Naive B cell (primary cell): Measurements from ENCODE around the gene DLG1. TPM values are rescaled to one million over a fixed set of nuclear protein-coding genes. Genes with fewer than 3 reads are reported as not detected.
A peak's percentile ranks its signal among the peaks of the same experiment; 100 is the strongest.

Source experiments
- ATAC-seq, 2 donors: fragments of 150-1000 bp; cut with Tn5 transposase; 2 replicates each; pipeline ENCODE4 v1.10.0; 2021; ENCODE audit warnings: low read depth in 2 of 2, mild to moderate bottlenecking in 2 of 2, moderate library complexity in 2 of 2
- DNase-seq: peaks from one replicate; pipeline ENCODE4 v3.0.0; 2022
- H3K27ac Mint-ChIP-seq, 6 donors: one replicate each; pipeline ENCODE4 v1.8.0; 2020 to 2022; ENCODE audit warnings: mild to moderate bottlenecking in 6 of 6, mixed read lengths in 6 of 6, moderate library complexity in 5 of 6, inconsistent platforms in 2 of 6
- H3K27me3 Mint-ChIP-seq, 3 donors: one replicate each; pipeline ENCODE4 v1.8.0; 2021 to 2022; ENCODE audit warnings: mixed read lengths in 3 of 3, mild to moderate bottlenecking in 1 of 3
- H3K36me3 Mint-ChIP-seq, 2 donors: one replicate each; pipeline ENCODE4 v1.8.0; 2020 to 2022; ENCODE audit warnings: mixed read lengths in 2 of 2, inconsistent platforms in 1 of 2, mild to moderate bottlenecking in 1 of 2
- H3K4me1 Mint-ChIP-seq, 3 donors: one replicate each; pipeline ENCODE4 v1.8.0; 2020 to 2022; ENCODE audit warnings: mixed read lengths in 3 of 3, inconsistent platforms in 1 of 3, mild to moderate bottlenecking in 1 of 3, moderate library complexity in 1 of 3
- H3K4me3 Mint-ChIP-seq, 8 donors: one replicate each; pipeline ENCODE4 v1.8.0; 2020 to 2022; ENCODE audit warnings: mild to moderate bottlenecking in 8 of 8, mixed read lengths in 8 of 8, moderate library complexity in 8 of 8, inconsistent platforms in 2 of 8
- H3K9me3 Mint-ChIP-seq, 7 donors: one replicate each; pipeline ENCODE4 v1.8.0; 2020 to 2022; ENCODE audit warnings: mixed read lengths in 7 of 7, mild to moderate bottlenecking in 5 of 7, inconsistent platforms in 2 of 7, moderate library complexity in 1 of 7
- polyA plus RNA-seq, 6 donors: library from polyadenylated mRNA; unstranded; fragments of 300-500 nt; fragmentation: Illumina TruSeq; gene quantifications; one replicate each; pipeline ENCODE4 v1.2.3, GENCODE V29; 2021; ENCODE audit warnings: low read depth in 6 of 6

Gene DLG1
- polyA plus RNA-seq, 6 donors from 2014 or later: 20.7 to 40.5 (median 33.2) TPM

DNA sequence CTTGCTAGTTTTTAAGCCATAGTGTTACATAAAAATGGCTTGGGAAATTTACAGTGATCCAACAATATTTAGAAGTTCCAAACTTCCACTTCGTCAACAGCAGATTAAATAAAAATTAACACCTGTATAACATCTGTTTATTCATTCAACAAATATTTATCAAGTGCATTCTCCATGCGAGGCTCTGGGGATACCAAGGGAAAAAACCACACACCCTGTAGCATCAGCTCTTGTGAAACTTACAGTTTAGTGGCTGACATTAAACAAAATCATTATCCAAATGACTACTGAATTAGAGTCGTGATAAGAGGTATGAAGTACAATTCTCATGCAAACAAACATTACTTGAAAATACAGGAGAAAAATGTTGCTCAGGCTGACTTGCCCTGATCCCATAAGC lies 122.9 kb downstream of the DLG1 start:
- peaks cover 0 to 8% of the 10 kb centered on the region in 2 donors for H3K36me3 Mint-ChIP-seq
- H3K4me3 Mint-ChIP-seq: no peak overlapping the region
- H3K27ac Mint-ChIP-seq: no peak overlapping the region
- H3K4me1 Mint-ChIP-seq: peaks cover 5 to 21% (median 21%) of the 10 kb centered on the region in 3 donors
- ATAC-seq (no peak), DNase-seq (no peak)
- no peaks in the 10 kb centered on the region for H3K9me3 Mint-ChIP-seq
- H3K27me3 Mint-ChIP-seq: no peaks in the 10 kb centered on the region

GRCh38 chr3:197174927-197175326 lies 123.5 kb downstream of the DLG1 start:
- DNase-seq (no peak), ATAC-seq (no peak)
- H3K4me3 Mint-ChIP-seq: no peak overlapping the region
- peak overlapping the region in 1 of 6 donors; percentile 13 for H3K27ac Mint-ChIP-seq
- no peaks in the 10 kb centered on the region for H3K9me3 Mint-ChIP-seq
- H3K27me3 Mint-ChIP-seq: no peaks in the 10 kb centered on the region
- peaks cover 0 to 11% of the 10 kb centered on the region in 2 donors for H3K36me3 Mint-ChIP-seq
- H3K4me1 Mint-ChIP-seq: peaks cover 5 to 21% (median 19%) of the 10 kb centered on the region in 3 donors

DNA sequence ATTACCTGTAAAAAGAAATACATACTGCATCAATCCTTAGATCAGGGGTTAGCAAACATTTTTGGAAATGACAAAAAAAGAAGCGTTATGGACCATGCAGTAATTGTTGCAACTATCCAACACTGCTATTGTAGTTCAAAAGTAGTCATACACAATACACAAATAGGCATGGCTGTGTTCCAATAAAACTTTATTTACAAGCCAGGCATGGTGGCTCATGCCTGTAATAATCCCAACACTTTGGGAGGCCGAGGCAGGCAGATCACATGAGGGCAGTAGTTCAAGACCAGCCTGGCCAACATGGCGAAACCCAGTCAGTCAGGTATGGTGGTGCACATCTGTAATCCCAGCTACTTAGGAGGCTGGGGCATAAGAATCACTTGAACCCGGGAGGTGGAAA lies 124.8 kb downstream of the DLG1 start:
- peaks cover 5 to 18% (median 14%) of the 10 kb centered on the region in 3 donors for H3K4me1 Mint-ChIP-seq
- H3K4me3 Mint-ChIP-seq: no peak overlapping the region
- no peak overlapping the region for H3K27ac Mint-ChIP-seq

DNA sequence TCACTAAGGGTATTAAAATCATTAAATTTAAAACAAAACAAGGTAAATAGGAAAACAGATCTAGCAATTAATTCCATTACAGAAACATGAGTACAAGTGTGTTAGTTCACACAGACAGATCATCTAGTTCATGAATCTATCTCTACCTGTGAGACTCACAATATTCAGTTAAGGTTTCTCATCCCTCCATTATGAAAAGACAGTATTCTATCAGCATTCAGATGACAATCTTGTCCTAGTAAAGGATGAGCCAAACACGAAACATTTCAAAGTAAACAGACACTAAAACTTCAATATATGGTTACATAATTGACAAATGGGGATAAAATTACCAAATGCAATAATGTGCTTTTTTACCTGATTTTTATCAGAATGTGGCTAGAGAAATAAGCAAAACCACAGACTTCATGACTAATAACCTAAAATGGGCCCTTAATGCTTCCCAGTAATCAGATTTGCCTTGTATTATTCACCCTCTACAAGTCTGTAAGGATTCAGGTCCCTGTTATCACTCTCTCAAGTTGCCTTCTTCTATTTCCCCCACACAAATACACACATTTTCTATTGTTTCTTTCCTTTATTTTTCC lies 126.8 kb downstream of the DLG1 start:
- Mint-ChIP-seq H3K4me1 (peaks cover 5 to 19% (median 11%) of the 10 kb centered on the region in 3 donors), H3K9me3 (no peaks in the 10 kb centered on the region), H3K27me3 (no peaks in the 10 kb centered on the region), H3K4me3 (no peak overlapping the region), H3K36me3 (peaks cover 0 to 4% of the 10 kb centered on the region in 2 donors), H3K27ac (peak overlapping the region in 1 of 6 donors; percentile 21)
- DNase-seq (no peak), ATAC-seq (no peak)

More for the DNA sequence above, 124.8 kb downstream of the DLG1 start:
- Mint-ChIP-seq H3K36me3 (peaks cover 0 to 11% of the 10 kb centered on the region in 2 donors), H3K27me3 (no peaks in the 10 kb centered on the region), H3K9me3 (no peaks in the 10 kb centered on the region)
- ATAC-seq (no peak), DNase-seq (no peak)

DNA sequence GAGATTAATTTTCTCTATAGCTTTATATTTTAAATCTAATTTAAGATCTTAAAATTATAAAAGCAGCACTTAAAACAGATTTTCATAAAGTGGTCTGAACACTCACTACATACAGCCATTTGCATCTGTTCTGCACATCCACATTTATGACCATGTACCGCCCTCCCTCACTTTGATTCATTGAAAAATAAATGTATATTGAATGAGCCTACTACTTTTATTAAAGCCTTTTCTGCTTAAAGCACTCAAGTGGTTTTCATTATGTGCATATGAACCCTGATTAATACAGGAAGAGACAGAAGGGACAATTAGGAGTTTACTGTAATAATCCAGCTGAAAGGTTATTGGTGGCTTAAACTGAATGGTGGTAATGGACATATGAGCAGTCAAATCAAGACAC lies 129.4 kb downstream of the DLG1 start:
- peaks cover 0 to 14% (median 6%) of the 10 kb centered on the region in 3 donors for H3K4me1 Mint-ChIP-seq
- H3K36me3 Mint-ChIP-seq: peaks cover 4 to 7% of the 10 kb centered on the region in 2 donors
- H3K27ac Mint-ChIP-seq: no peak overlapping the region
- H3K4me3 Mint-ChIP-seq: no peak overlapping the region
- DNase-seq: no peak
- no peaks in the 10 kb centered on the region for H3K27me3 Mint-ChIP-seq
- no peaks in the 10 kb centered on the region for H3K9me3 Mint-ChIP-seq
- no peak for ATAC-seq

DNA sequence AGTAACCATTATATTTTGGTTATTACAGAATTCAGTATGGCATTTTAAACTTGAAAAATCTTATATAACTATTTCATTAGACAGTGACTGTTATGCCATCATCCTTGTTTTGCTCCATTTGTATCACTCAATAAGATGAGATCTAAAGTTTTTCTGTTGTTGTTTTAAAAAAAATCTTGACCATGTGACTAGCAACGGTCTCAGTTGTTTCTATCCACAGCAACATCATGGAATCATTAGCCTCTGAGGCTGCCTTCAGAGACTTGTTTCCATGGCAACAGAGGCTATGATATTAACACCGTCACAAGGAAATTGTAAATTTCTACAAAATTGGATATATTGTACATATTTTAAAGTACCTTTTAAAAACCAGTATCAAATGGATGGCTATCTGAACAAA lies 129.8 kb downstream of the DLG1 start:
- Mint-ChIP-seq H3K4me3 (no peak overlapping the region), H3K27ac (no peak overlapping the region), H3K9me3 (no peaks in the 10 kb centered on the region), H3K27me3 (no peaks in the 10 kb centered on the region), H3K36me3 (peaks cover 4 to 7% of the 10 kb centered on the region in 2 donors), H3K4me1 (peaks cover 0 to 14% (median 6%) of the 10 kb centered on the region in 3 donors)
- no peak for ATAC-seq
- DNase-seq: no peak

DNA sequence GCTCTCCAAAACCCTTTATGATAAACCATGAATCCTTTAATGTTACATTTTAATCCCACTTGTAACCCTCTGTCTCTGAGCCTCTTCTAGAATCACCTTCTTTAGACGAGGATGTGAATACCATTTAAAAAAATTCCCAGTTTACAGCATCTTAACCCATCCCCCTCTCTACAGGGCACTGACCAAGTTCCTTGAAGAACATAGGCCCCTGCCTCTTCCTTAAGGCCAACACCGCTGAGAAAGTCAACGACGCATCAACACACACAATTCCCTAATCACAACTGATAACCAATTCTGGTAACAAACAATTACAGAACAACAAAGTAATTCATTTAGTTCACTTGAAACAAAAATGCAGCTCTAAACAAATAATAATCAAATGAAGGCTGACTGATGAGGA lies 130.3 kb downstream of the DLG1 start:
- peak overlapping the region in 2 of 6 donors; percentile 16 to 61 for H3K27ac Mint-ChIP-seq
- no peak for DNase-seq
- ATAC-seq: no peak
- no peak overlapping the region for H3K4me3 Mint-ChIP-seq
- H3K36me3 Mint-ChIP-seq: peaks cover 4 to 13% of the 10 kb centered on the region in 2 donors
- peaks cover 0 to 17% (median 8%) of the 10 kb centered on the region in 3 donors for H3K4me1 Mint-ChIP-seq
- H3K9me3 Mint-ChIP-seq: no peaks in the 10 kb centered on the region
- H3K27me3 Mint-ChIP-seq: no peaks in the 10 kb centered on the region

- DNase-seq (no peak), ATAC-seq (no peak)
- Mint-ChIP-seq H3K27ac (no peak overlapping the region), H3K4me1 (peaks cover 0 to 21% (median 13%) of the 10 kb centered on the region in 3 donors), H3K4me3 (no peak overlapping the region), H3K36me3 (peaks cover 4 to 15% of the 10 kb centered on the region in 2 donors), H3K9me3 (no peaks in the 10 kb centered on the region), H3K27me3 (no peaks in the 10 kb centered on the region)
Measured at GRCh38 chr3:197167549-197167948, 130.9 kb downstream of the DLG1 start.

DNA sequence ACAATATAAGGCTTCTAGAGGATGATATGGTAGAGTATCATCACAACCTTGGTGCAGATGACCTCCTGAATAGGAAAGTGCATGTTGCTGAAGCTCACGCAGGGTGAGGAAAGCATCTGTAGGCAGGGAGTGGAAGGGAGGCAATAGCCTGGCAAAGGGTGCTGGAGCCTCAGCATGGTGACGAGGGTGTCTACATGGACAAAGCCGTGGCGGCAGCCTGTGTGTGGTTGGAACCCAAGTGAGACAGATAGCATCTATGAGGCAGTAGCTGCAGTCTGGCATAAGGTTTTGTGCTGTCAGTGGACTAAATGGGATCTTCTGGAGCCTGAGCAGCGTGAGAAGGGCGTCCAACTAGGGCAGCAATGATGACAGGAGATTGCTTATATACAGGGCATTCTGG lies 132.5 kb downstream of the DLG1 start:
- ATAC-seq (no peak), DNase-seq (no peak)
- peaks cover 4 to 15% of the 10 kb centered on the region in 2 donors for H3K36me3 Mint-ChIP-seq
- peaks cover 2 to 21% (median 13%) of the 10 kb centered on the region in 3 donors for H3K4me1 Mint-ChIP-seq
- no peaks in the 10 kb centered on the region for H3K9me3 Mint-ChIP-seq
- H3K27ac Mint-ChIP-seq: no peak overlapping the region
- H3K4me3 Mint-ChIP-seq: no peak overlapping the region
- H3K27me3 Mint-ChIP-seq: no peaks in the 10 kb centered on the region

DNA sequence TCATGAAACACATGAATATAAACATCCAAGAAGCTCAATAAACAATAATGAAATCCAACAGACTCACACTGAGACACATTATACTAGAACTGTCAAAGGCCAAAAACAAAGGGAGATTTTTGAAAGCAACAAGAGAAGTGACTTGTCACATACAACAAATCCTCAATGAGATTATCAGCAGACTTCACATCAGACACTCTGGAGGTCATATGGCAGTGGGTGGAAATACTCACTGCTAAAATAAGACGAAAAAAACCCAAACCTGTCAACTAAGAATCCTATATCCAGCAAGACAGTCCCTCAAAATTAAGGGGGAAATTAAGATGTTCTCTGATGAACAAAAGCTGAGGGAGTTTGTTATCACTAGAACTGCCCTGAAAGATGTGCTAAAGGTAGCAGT lies 143.4 kb downstream of the DLG1 start:
- no peak for ATAC-seq
- Mint-ChIP-seq H3K27ac (peak overlapping the region in 1 of 6 donors; percentile 51), H3K36me3 (peaks cover 35 to 44% of the 10 kb centered on the region in 2 donors), H3K4me3 (no peak overlapping the region), H3K9me3 (peaks cover 16 to 43% (median 26%) of the 10 kb centered on the region in 7 donors), H3K27me3 (no peaks in the 10 kb centered on the region), H3K4me1 (peaks cover 2 to 7% (median 4%) of the 10 kb centered on the region in 3 donors)
- no peak for DNase-seq

DNA sequence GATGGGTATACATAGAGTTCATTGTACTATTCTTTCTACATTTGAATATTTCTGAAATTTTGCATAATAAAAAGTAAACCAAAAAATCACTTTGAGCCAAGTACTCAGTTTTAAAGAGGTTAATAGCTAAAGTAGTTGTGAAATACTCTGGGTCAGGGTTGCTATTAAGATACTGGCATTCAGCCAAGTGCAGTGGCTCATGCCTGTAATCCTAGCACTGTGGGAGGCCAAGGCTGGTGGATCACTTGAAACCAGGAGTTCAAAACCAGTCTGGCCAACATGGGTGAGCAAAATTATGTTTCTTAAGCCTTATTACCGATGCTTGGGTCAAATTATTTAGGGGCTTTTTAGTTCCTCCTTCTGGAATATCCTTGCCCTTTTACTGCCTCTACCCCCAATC lies 146.8 kb downstream of the DLG1 start:
- Mint-ChIP-seq H3K27ac (no peak overlapping the region), H3K4me1 (peaks cover 5 to 11% (median 9%) of the 10 kb centered on the region in 3 donors), H3K9me3 (peaks cover 11 to 35% (median 22%) of the 10 kb centered on the region in 7 donors), H3K36me3 (peaks cover 27 to 29% of the 10 kb centered on the region in 2 donors), H3K4me3 (no peak overlapping the region), H3K27me3 (no peaks in the 10 kb centered on the region)
- DNase-seq (no peak), ATAC-seq (no peak)

- H3K27me3 Mint-ChIP-seq: no peaks in the 10 kb centered on the region
- DNase-seq: no peak
- peaks cover under 1 to 17% (median 4%) of the 10 kb centered on the region in 7 donors for H3K9me3 Mint-ChIP-seq
- no peak overlapping the region for H3K4me3 Mint-ChIP-seq
- peaks cover 14 to 20% (median 15%) of the 10 kb centered on the region in 3 donors for H3K4me1 Mint-ChIP-seq
- ATAC-seq: no peak
- H3K27ac Mint-ChIP-seq: no peak overlapping the region
- peaks cover 11 to 12% of the 10 kb centered on the region in 2 donors for H3K36me3 Mint-ChIP-seq
Measured at GRCh38 chr3:197149528-197149927, 148.9 kb downstream of the DLG1 start.

- H3K9me3 Mint-ChIP-seq: peaks cover 0 to 3% (median 0%) of the 10 kb centered on the region in 7 donors
- no peak overlapping the region for H3K4me3 Mint-ChIP-seq
- H3K27ac Mint-ChIP-seq: peak overlapping the region in 1 of 6 donors; percentile 40
- peaks cover 0 to 14% of the 10 kb centered on the region in 2 donors for H3K36me3 Mint-ChIP-seq
- no peaks in the 10 kb centered on the region for H3K27me3 Mint-ChIP-seq
- ATAC-seq: no peak
- no peak for DNase-seq
- peaks cover 11 to 29% (median 20%) of the 10 kb centered on the region in 3 donors for H3K4me1 Mint-ChIP-seq
Measured at GRCh38 chr3:197144188-197144587, 154.2 kb downstream of the DLG1 start.

DNA sequence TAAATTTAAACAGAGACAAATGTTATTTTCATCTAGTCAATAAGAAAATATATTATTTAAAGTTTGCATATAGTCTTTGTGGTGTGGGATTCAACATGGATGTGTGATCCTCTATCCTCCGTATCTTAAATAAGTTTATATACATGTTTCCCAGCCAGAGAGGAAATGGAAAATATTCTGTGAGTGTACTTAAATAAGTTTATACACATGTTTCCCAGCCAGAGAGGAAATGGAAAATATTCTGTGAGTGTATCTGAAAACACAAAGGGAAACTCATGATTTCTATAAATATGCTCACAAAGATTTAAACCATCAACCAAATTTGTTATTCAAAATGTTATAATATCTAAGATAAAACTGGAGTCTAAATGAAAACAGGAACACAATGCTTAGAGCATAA lies 158.8 kb downstream of the DLG1 start:
- Mint-ChIP-seq H3K27me3 (no peaks in the 10 kb centered on the region), H3K4me1 (peaks cover 4 to 13% (median 7%) of the 10 kb centered on the region in 3 donors), H3K27ac (no peak overlapping the region), H3K9me3 (peaks cover 1 to 18% (median 9%) of the 10 kb centered on the region in 7 donors), H3K4me3 (peak overlapping the region in 1 of 8 donors; percentile 10), H3K36me3 (peaks cover 27 to 37% of the 10 kb centered on the region in 2 donors)
- no peak for DNase-seq
- no peak for ATAC-seq
